Measurements from ENCODE around the gene ARHGAP20. TPM values are rescaled to one million over a fixed set of nuclear protein-coding genes. Genes with fewer than 3 reads are reported as not detected.
"Not testable (repeated sequence)": the region's sequence is repeated elsewhere in the genome, so short reads cannot be mapped to it uniquely, and the experiment has no call there.

ARHGAP20 gene
- total RNA-seq, 3 donors from 2014 or later, result 0.03 to 0.08 TPM; not detected in 1

GRCh38 chr11:110689306-110689705, 22.9 kb downstream of the ARHGAP20 start:
- Mint-ChIP-seq H3K9me3 (no peaks in the 10 kb centered on the region), H3K27me3 (ENCODE audit: low read depth) (peaks cover 2% of the 10 kb centered on the region), H3K4me1 (ENCODE audit: low read depth) (no peaks in the 10 kb centered on the region), H3K36me3 (ENCODE audit: insufficient read depth) (no peaks in the 10 kb centered on the region), H3K4me3 (no peak overlapping the region)
- ATAC-seq (no peak), DNase-seq (no peak)

GRCh38 chr11:110679323-110679975, 32.8 kb downstream of the ARHGAP20 start:
- ATAC-seq (no peak), DNase-seq (no peak)
- H3K36me3 Mint-ChIP-seq (ENCODE audit: insufficient read depth), result no peaks in the 10 kb centered on the region
- no peak overlapping the region for H3K4me3 Mint-ChIP-seq
- H3K9me3 Mint-ChIP-seq, result no peaks in the 10 kb centered on the region
- no peaks in the 10 kb centered on the region for H3K4me1 Mint-ChIP-seq (ENCODE audit: low read depth)
- no peaks in the 10 kb centered on the region for H3K27me3 Mint-ChIP-seq (ENCODE audit: low read depth)

- H3K4me3 Mint-ChIP-seq, result no peak overlapping the region
- ATAC-seq (no peak), DNase-seq (no peak)
- no peaks in the 10 kb centered on the region for H3K27me3 Mint-ChIP-seq (ENCODE audit: low read depth)
- H3K36me3 Mint-ChIP-seq (ENCODE audit: insufficient read depth), result no peaks in the 10 kb centered on the region
- H3K9me3 Mint-ChIP-seq, result no peaks in the 10 kb centered on the region
- no peaks in the 10 kb centered on the region for H3K4me1 Mint-ChIP-seq (ENCODE audit: low read depth)
Measured at GRCh38 chr11:110675548-110675947, 36.7 kb downstream of the ARHGAP20 start.

- Mint-ChIP-seq H3K4me3 (no peak overlapping the region), H3K9me3 (no peaks in the 10 kb centered on the region), H3K36me3 (ENCODE audit: insufficient read depth) (no peaks in the 10 kb centered on the region), H3K4me1 (ENCODE audit: low read depth) (no peaks in the 10 kb centered on the region), H3K27me3 (ENCODE audit: low read depth) (peaks cover 1% of the 10 kb centered on the region)
- DNase-seq (no peak), ATAC-seq (no peak)
Measured at GRCh38 chr11:110665689-110666465, 46.4 kb downstream of the ARHGAP20 start.

- Mint-ChIP-seq H3K36me3 (ENCODE audit: insufficient read depth) (no peaks in the 10 kb centered on the region), H3K4me3 (no peak overlapping the region), H3K27me3 (ENCODE audit: low read depth) (peaks cover 7% of the 10 kb centered on the region), H3K9me3 (peaks cover 3% of the 10 kb centered on the region), H3K4me1 (ENCODE audit: low read depth) (no peaks in the 10 kb centered on the region)
- DNase-seq, result no peak
- no peak for ATAC-seq
Measured at GRCh38 chr11:110655967-110656366, 56.3 kb downstream of the ARHGAP20 start.

- no peak for ATAC-seq
- peaks cover 4% of the 10 kb centered on the region for H3K27me3 Mint-ChIP-seq (ENCODE audit: low read depth)
- no peak for DNase-seq
- H3K36me3 Mint-ChIP-seq (ENCODE audit: insufficient read depth), result no peaks in the 10 kb centered on the region
- H3K4me3 Mint-ChIP-seq, result no peak overlapping the region
- H3K4me1 Mint-ChIP-seq (ENCODE audit: low read depth), result no peaks in the 10 kb centered on the region
- peaks cover 5% of the 10 kb centered on the region for H3K9me3 Mint-ChIP-seq
Measured at GRCh38 chr11:110654456-110654855, 57.8 kb downstream of the ARHGAP20 start.

- no peak for DNase-seq
- peaks cover 19% of the 10 kb centered on the region for H3K27me3 Mint-ChIP-seq (ENCODE audit: low read depth)
- no peaks in the 10 kb centered on the region for H3K36me3 Mint-ChIP-seq (ENCODE audit: insufficient read depth)
- ATAC-seq, result no peak
- no peak overlapping the region for H3K4me3 Mint-ChIP-seq
- H3K4me1 Mint-ChIP-seq (ENCODE audit: low read depth), result no peaks in the 10 kb centered on the region
- H3K9me3 Mint-ChIP-seq, result no peaks in the 10 kb centered on the region
Measured at GRCh38 chr11:110645253-110645652, 67.0 kb downstream of the ARHGAP20 start.

GRCh38 chr11:110634370-110634769, 77.9 kb downstream of the ARHGAP20 start:
- peaks cover 9% of the 10 kb centered on the region for H3K27me3 Mint-ChIP-seq (ENCODE audit: low read depth)
- H3K36me3 Mint-ChIP-seq (ENCODE audit: insufficient read depth), result no peaks in the 10 kb centered on the region
- no peak for DNase-seq
- no peak for ATAC-seq
- H3K4me1 Mint-ChIP-seq (ENCODE audit: low read depth), result no peaks in the 10 kb centered on the region
- H3K4me3 Mint-ChIP-seq, result no peak overlapping the region
- no peaks in the 10 kb centered on the region for H3K9me3 Mint-ChIP-seq

GRCh38 chr11:110631551-110631950, 80.7 kb downstream of the ARHGAP20 start:
- no peaks in the 10 kb centered on the region for H3K36me3 Mint-ChIP-seq (ENCODE audit: insufficient read depth)
- DNase-seq (no peak), ATAC-seq (no peak)
- H3K27me3 Mint-ChIP-seq (ENCODE audit: low read depth), result peaks cover 9% of the 10 kb centered on the region
- H3K9me3 Mint-ChIP-seq, result no peaks in the 10 kb centered on the region
- H3K4me3 Mint-ChIP-seq, result no peak overlapping the region
- no peaks in the 10 kb centered on the region for H3K4me1 Mint-ChIP-seq (ENCODE audit: low read depth)

- no peak for DNase-seq
- Mint-ChIP-seq H3K27me3 (ENCODE audit: low read depth) (peaks cover 9% of the 10 kb centered on the region), H3K4me1 (ENCODE audit: low read depth) (no peaks in the 10 kb centered on the region), H3K9me3 (no peaks in the 10 kb centered on the region), H3K36me3 (ENCODE audit: insufficient read depth) (no peaks in the 10 kb centered on the region), H3K4me3 (no peak overlapping the region)
- no peak for ATAC-seq
Measured at GRCh38 chr11:110629594-110629993, 82.6 kb downstream of the ARHGAP20 start.

- H3K4me1 Mint-ChIP-seq (ENCODE audit: low read depth), result no peaks in the 10 kb centered on the region
- ATAC-seq (no peak), DNase-seq (no peak)
- no peaks in the 10 kb centered on the region for H3K36me3 Mint-ChIP-seq (ENCODE audit: insufficient read depth)
- H3K4me3 Mint-ChIP-seq, result no peak overlapping the region
- H3K27me3 Mint-ChIP-seq (ENCODE audit: low read depth), result no peaks in the 10 kb centered on the region
- peaks cover 6% of the 10 kb centered on the region for H3K9me3 Mint-ChIP-seq
Measured at GRCh38 chr11:110621826-110622225, 90.4 kb downstream of the ARHGAP20 start.

- not testable (repeated sequence) for ATAC-seq; H3K27me3 Mint-ChIP-seq (ENCODE audit: low read depth); DNase-seq; H3K4me1 Mint-ChIP-seq (ENCODE audit: low read depth); H3K36me3 Mint-ChIP-seq (ENCODE audit: insufficient read depth); H3K9me3 Mint-ChIP-seq; H3K4me3 Mint-ChIP-seq
Measured at GRCh38 chr11:110619366-110619765, 92.9 kb downstream of the ARHGAP20 start.

GRCh38 chr11:110614031-110614430, 98.2 kb downstream of the ARHGAP20 start:
- no peaks in the 10 kb centered on the region for H3K4me1 Mint-ChIP-seq (ENCODE audit: low read depth)
- peaks cover 3% of the 10 kb centered on the region for H3K9me3 Mint-ChIP-seq
- peaks cover 3% of the 10 kb centered on the region for H3K27me3 Mint-ChIP-seq (ENCODE audit: low read depth)
- H3K4me3 Mint-ChIP-seq, result no peak overlapping the region
- no peak for DNase-seq
- no peak for ATAC-seq
- H3K36me3 Mint-ChIP-seq (ENCODE audit: insufficient read depth), result no peaks in the 10 kb centered on the region

GRCh38 chr11:110613197-110613918, 98.9 kb downstream of the ARHGAP20 start:
- Mint-ChIP-seq H3K36me3 (ENCODE audit: insufficient read depth) (no peaks in the 10 kb centered on the region), H3K9me3 (peaks cover 3% of the 10 kb centered on the region), H3K4me1 (ENCODE audit: low read depth) (no peaks in the 10 kb centered on the region), H3K4me3 (no peak overlapping the region), H3K27me3 (ENCODE audit: low read depth) (peaks cover 3% of the 10 kb centered on the region)
- ATAC-seq (no peak), DNase-seq (no peak)
